ENCODE data around the gene KCNB1.

DNA sequence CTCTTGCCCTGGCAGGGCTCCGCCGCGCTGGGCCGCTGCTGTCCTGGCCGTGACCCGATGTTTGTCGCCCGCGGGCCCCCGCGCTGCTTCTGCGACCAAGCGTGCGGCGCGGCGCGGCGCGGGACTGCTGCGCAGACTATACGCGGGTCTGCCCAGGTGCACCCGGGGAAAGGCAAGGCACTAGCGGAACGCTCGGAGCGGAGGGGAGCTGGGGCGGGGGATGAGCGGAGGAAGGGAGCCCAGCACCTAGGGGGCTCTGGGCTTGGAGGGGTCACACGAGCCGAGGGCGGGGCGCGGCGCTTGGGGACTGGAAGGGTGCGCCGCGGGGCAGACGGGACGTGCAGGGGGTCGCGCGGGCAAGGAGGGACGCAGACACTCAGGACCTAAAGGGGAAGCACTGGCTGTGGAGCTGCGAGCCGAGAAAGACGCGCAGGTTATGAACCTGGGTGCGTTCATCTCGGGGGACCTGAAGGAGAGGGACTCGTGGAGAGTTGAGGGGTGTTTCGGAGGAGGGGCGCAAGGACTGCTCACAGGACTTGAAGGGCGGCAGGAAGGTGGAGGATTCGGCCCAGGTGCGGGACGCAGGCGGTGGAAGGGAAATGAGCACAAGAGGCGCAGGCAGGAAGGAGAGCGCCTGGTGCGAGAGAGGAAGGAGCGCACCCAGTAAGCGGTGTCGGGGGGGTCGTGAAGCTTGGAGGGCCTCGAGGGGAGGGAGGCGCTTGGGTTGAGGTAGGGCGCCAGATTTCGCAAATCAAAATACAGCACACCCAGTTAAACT is 163.8 kb downstream of the KCNB1 start:
- TF ChIP-seq, protein P1, sequence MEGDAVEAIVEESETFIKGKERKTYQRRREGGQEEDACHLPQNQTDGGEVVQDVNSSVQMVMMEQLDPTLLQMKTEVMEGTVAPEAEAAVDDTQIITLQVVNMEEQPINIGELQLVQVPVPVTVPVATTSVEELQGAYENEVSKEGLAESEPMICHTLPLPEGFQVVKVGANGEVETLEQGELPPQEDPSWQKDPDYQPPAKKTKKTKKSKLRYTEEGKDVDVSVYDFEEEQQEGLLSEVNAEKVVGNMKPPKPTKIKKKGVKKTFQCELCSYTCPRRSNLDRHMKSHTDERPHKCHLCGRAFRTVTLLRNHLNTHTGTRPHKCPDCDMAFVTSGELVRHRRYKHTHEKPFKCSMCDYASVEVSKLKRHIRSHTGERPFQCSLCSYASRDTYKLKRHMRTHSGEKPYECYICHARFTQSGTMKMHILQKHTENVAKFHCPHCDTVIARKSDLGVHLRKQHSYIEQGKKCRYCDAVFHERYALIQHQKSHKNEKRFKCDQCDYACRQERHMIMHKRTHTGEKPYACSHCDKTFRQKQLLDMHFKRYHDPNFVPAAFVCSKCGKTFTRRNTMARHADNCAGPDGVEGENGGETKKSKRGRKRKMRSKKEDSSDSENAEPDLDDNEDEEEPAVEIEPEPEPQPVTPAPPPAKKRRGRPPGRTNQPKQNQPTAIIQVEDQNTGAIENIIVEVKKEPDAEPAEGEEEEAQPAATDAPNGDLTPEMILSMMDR (IDR thresholded peaks at IDR 0.05) = no peak
- no peak for TF ChIP-seq ZFX (IDR thresholded peaks at IDR 0.05; ENCODE audit: borderline replicate concordance)

All from 22Rv1 (cell line).